ENCODE data around the gene FBLN7. TPM values are rescaled to one million over a fixed set of nuclear protein-coding genes. Genes with fewer than 3 reads are reported as not detected.

The FBLN7 gene
- total RNA-seq, 1 experiment from 2014 or later = 0.73 TPM

- DNase-seq = no peak
- intact Hi-C loops (cut with micrococcal nuclease; ENCODE audit: unreplicated experiment) = no loop called here
- peaks cover 8% of the 10 kb centered on the region for H3K9me3 Mint-ChIP-seq (ENCODE audit: low read depth, unreplicated experiment)
- no peak overlapping the region for H3K27ac Mint-ChIP-seq (ENCODE audit: unreplicated experiment)
- TF ChIP-seq, protein P1, sequence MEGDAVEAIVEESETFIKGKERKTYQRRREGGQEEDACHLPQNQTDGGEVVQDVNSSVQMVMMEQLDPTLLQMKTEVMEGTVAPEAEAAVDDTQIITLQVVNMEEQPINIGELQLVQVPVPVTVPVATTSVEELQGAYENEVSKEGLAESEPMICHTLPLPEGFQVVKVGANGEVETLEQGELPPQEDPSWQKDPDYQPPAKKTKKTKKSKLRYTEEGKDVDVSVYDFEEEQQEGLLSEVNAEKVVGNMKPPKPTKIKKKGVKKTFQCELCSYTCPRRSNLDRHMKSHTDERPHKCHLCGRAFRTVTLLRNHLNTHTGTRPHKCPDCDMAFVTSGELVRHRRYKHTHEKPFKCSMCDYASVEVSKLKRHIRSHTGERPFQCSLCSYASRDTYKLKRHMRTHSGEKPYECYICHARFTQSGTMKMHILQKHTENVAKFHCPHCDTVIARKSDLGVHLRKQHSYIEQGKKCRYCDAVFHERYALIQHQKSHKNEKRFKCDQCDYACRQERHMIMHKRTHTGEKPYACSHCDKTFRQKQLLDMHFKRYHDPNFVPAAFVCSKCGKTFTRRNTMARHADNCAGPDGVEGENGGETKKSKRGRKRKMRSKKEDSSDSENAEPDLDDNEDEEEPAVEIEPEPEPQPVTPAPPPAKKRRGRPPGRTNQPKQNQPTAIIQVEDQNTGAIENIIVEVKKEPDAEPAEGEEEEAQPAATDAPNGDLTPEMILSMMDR (IDR thresholded peaks at IDR 0.05; ENCODE audit: unreplicated experiment) = no peak
- H3K4me3 Mint-ChIP-seq (ENCODE audit: low read depth, unreplicated experiment) = no peak overlapping the region
- CTCF ChIA-PET = no interaction called here
- no peaks in the 10 kb centered on the region for H3K4me1 Mint-ChIP-seq (ENCODE audit: low read depth, unreplicated experiment)
- H3K36me3 Mint-ChIP-seq (ENCODE audit: insufficient read depth, unreplicated experiment) = peaks cover 5% of the 10 kb centered on the region
- no TSS peak for BruUV-seq (replicated peaks)
- H3K27me3 Mint-ChIP-seq (ENCODE audit: unreplicated experiment) = no peaks in the 10 kb centered on the region
Observed at GRCh38 chr2:112217854-112218253, 79.7 kb downstream of the FBLN7 start.

- Mint-ChIP-seq H3K27me3 (ENCODE audit: unreplicated experiment) (no peaks in the 10 kb centered on the region), H3K4me1 (ENCODE audit: low read depth, unreplicated experiment) (no peaks in the 10 kb centered on the region), H3K27ac (ENCODE audit: unreplicated experiment) (no peak overlapping the region), H3K9me3 (ENCODE audit: low read depth, unreplicated experiment) (peaks cover 8% of the 10 kb centered on the region), H3K36me3 (ENCODE audit: insufficient read depth, unreplicated experiment) (peaks cover 5% of the 10 kb centered on the region), H3K4me3 (ENCODE audit: low read depth, unreplicated experiment) (no peak overlapping the region)
- intact Hi-C loops (cut with micrococcal nuclease; ENCODE audit: unreplicated experiment) = no loop called here
- TF ChIP-seq, protein P1 (IDR thresholded peaks at IDR 0.05; ENCODE audit: unreplicated experiment) = no peak
- BruUV-seq (replicated peaks) = no TSS peak
- CTCF ChIA-PET = no interaction called here
- DNase-seq = no peak
Observed at GRCh38 chr2:112220186-112220585, 82.0 kb downstream of the FBLN7 start.

GRCh38 chr2:112220831-112221230, 82.6 kb downstream of the FBLN7 start:
- no peaks in the 10 kb centered on the region for H3K4me1 Mint-ChIP-seq (ENCODE audit: low read depth, unreplicated experiment)
- CTCF ChIA-PET = no interaction called here
- intact Hi-C loops (cut with micrococcal nuclease; ENCODE audit: unreplicated experiment) = no loop called here
- no peak overlapping the region for H3K27ac Mint-ChIP-seq (ENCODE audit: unreplicated experiment)
- TF ChIP-seq, protein P1 (IDR thresholded peaks at IDR 0.05; ENCODE audit: unreplicated experiment) = no peak
- peaks cover 4% of the 10 kb centered on the region for H3K36me3 Mint-ChIP-seq (ENCODE audit: insufficient read depth, unreplicated experiment)
- no peak for DNase-seq
- no TSS peak for BruUV-seq (replicated peaks)
- H3K4me3 Mint-ChIP-seq (ENCODE audit: low read depth, unreplicated experiment) = no peak overlapping the region
- H3K9me3 Mint-ChIP-seq (ENCODE audit: low read depth, unreplicated experiment) = peaks cover 8% of the 10 kb centered on the region
- no peaks in the 10 kb centered on the region for H3K27me3 Mint-ChIP-seq (ENCODE audit: unreplicated experiment)

DNA sequence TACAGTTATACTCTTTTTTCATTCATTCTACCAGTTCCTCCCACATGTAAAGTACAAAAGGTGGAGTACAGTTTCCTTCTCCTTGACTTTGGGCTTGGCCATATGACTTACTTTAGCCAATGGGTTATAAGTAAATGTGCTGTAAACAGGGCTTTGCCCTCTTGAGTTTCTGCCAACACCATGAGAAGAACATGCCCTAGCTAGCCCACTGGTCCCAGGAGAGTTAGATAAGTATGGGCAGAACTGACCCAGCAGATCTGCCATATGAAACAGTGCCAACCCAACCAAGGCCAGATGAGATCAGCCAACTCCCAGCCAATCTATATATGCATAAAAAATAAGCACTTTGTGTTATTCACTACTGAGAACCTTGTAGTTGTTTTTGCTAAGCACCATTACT, 91.2 kb downstream of the FBLN7 start:
- intact Hi-C loops (cut with micrococcal nuclease; ENCODE audit: unreplicated experiment) = no loop called here
- DNase-seq = no peak
- Mint-ChIP-seq H3K27me3 (ENCODE audit: unreplicated experiment) (no peaks in the 10 kb centered on the region), H3K4me1 (ENCODE audit: low read depth, unreplicated experiment) (no peaks in the 10 kb centered on the region), H3K4me3 (ENCODE audit: low read depth, unreplicated experiment) (no peak overlapping the region), H3K27ac (ENCODE audit: unreplicated experiment) (no peak overlapping the region), H3K9me3 (ENCODE audit: low read depth, unreplicated experiment) (no peaks in the 10 kb centered on the region), H3K36me3 (ENCODE audit: insufficient read depth, unreplicated experiment) (no peaks in the 10 kb centered on the region)
- CTCF ChIA-PET = no interaction called here
- TF ChIP-seq, protein P1 (IDR thresholded peaks at IDR 0.05; ENCODE audit: unreplicated experiment) = no peak
- BruUV-seq (replicated peaks) = no TSS peak

All from Calu3 (cell line).